Measurements from ENCODE around the gene PAFAH1B1.
A peak's percentile ranks its signal among the peaks of the same experiment; 100 is the strongest.

Gene PAFAH1B1

DNA sequence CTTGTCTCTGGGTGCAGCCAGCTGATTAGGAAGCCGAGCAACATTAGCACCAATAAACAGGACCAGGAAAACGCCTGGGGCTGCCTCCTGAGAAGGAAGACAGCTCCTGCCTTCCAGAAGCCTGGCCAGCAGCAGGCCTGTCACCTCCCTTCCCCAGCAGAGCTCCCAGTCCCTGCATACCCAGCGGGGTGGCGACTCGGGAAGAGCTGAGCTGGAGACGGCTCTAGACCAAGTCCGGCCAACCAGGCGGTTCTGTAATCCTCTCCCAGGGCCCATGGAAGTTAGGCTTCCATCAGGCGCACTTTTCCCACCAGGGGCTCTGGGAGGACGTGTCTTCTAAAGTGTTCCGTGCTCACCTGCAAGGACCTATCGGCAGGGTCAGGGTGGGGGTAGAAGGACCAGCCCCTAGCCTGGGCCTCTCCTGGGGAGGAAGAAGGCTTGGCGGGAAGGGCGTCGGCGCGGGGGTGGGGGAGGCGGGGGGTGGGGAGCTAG, 130.1 kb downstream of the PAFAH1B1 start:
- no peaks in the 10 kb centered on the region for H3K9me3 Mint-ChIP-seq
- H3K4me1 Mint-ChIP-seq: peaks cover 9% of the 10 kb centered on the region
- peak overlapping the region; percentile 51 for H3K4me3 Mint-ChIP-seq
- H3K27ac Mint-ChIP-seq: no peak overlapping the region
- ATAC-seq (no peak), DNase-seq (ENCODE audit: low spot score in 2 of 2) (no peak)
- no peaks in the 10 kb centered on the region for H3K36me3 Mint-ChIP-seq

- ATAC-seq: peak; percentile 55
- no peaks in the 10 kb centered on the region for H3K36me3 Mint-ChIP-seq
- no peaks in the 10 kb centered on the region for H3K9me3 Mint-ChIP-seq
- H3K27ac Mint-ChIP-seq: no peak overlapping the region
- H3K4me3 Mint-ChIP-seq: peak overlapping the region; percentile 51
- no peak for DNase-seq (ENCODE audit: low spot score in 2 of 2)
- peaks cover 9% of the 10 kb centered on the region for H3K4me1 Mint-ChIP-seq
These were observed 130.7 kb downstream of the PAFAH1B1 start for GRCh38 chr17:2723997-2724783.

- ATAC-seq (peak; percentile 79), DNase-seq (ENCODE audit: low spot score in 2 of 2) (no peak)
- Mint-ChIP-seq H3K4me1 (peaks cover 9% of the 10 kb centered on the region), H3K9me3 (no peaks in the 10 kb centered on the region), H3K4me3 (peak overlapping the region; percentile 13), H3K36me3 (no peaks in the 10 kb centered on the region), H3K27ac (no peak overlapping the region)
These were observed 131.3 kb downstream of the PAFAH1B1 start for GRCh38 chr17:2724784-2725164.

- Mint-ChIP-seq H3K27ac (no peak overlapping the region), H3K4me1 (peaks cover under 1% of the 10 kb centered on the region), H3K4me3 (no peak overlapping the region), H3K9me3 (no peaks in the 10 kb centered on the region), H3K36me3 (no peaks in the 10 kb centered on the region)
- no peak for ATAC-seq
- no peak for DNase-seq (ENCODE audit: low spot score in 2 of 2)
These were observed 137.4 kb downstream of the PAFAH1B1 start for GRCh38 chr17:2730764-2731353.

- DNase-seq (ENCODE audit: low spot score in 2 of 2) (no peak), ATAC-seq (no peak)
- Mint-ChIP-seq H3K4me1 (no peaks in the 10 kb centered on the region), H3K36me3 (no peaks in the 10 kb centered on the region), H3K4me3 (no peak overlapping the region), H3K27ac (no peak overlapping the region), H3K9me3 (no peaks in the 10 kb centered on the region)
These were observed 138.4 kb downstream of the PAFAH1B1 start for GRCh38 chr17:2731807-2732206.

DNA sequence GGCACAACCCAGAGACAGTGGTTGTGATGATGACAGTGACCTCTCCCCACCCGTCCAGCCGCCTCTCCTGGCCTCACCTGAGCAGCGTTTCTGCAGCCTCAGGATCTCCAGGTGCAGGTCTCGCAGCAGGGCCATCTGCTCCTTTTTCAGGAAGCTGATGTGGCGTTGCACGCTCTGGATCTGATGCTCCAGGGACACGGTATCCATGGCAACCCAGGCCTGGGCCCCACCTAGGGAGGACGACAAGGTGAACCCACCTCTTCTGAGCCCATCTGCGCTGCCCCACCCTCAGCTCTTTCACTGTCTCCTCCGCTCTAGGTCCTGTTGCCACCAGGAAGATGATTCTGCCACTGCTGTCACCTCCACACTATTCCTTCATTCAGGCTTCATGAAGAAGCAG, 141.5 kb downstream of the PAFAH1B1 start:
- H3K36me3 Mint-ChIP-seq: no peaks in the 10 kb centered on the region
- H3K4me3 Mint-ChIP-seq: no peak overlapping the region
- ATAC-seq (no peak), DNase-seq (ENCODE audit: low spot score in 2 of 2) (no peak)
- H3K9me3 Mint-ChIP-seq: no peaks in the 10 kb centered on the region
- H3K27ac Mint-ChIP-seq: no peak overlapping the region
- H3K4me1 Mint-ChIP-seq: no peaks in the 10 kb centered on the region
